ENCODE measurements around the gene MOV10.
"Not testable (repeated sequence)": the region's sequence is repeated elsewhere in the genome, so short reads cannot be mapped to it uniquely, and the experiment has no call there.

The MOV10 gene

GRCh38 chr1:112714313-112715263 lies 40.1 kb downstream of the MOV10 start:
- peak in 1 of 2 donors; percentile 15 for DNase-seq

GRCh38 chr1:112715264-112716053 lies 41.0 kb downstream of the MOV10 start, which contains the start of gene PPM1J:
Gene PPM1J, minus strand, starts transcription at chr1:112715332. Its CDS starts 31 bp downstream, at chr1:112715301.
- DNase-seq = peak; percentile 55 to 77

GRCh38 chr1:112716133-112716720 lies 41.8 kb downstream of the MOV10 start:
- peak; percentile 85 to 89 for DNase-seq

GRCh38 chr1:112717263-112717873 lies 42.9 kb downstream of the MOV10 start:
- no peak for DNase-seq

- DNase-seq = peak; percentile 52 to 75
Measured at GRCh38 chr1:112718691-112719418, 44.4 kb downstream of the MOV10 start.

- no peak for DNase-seq
Measured at GRCh38 chr1:112719706-112720105, 45.2 kb downstream of the MOV10 start.

GRCh38 chr1:112720800-112721199 lies 46.3 kb downstream of the MOV10 start:
- DNase-seq = no peak

- not testable (repeated sequence) for DNase-seq
Measured at GRCh38 chr1:112721294-112721693, 46.8 kb downstream of the MOV10 start.

- DNase-seq = no peak
Measured at GRCh38 chr1:112721966-112722524, 47.6 kb downstream of the MOV10 start.

GRCh38 chr1:112722601-112723510 lies 48.4 kb downstream of the MOV10 start:
- DNase-seq = no peak

GRCh38 chr1:112723511-112723839 lies 49.0 kb downstream of the MOV10 start:
- no peak for DNase-seq

- not testable (repeated sequence) for DNase-seq
Measured at GRCh38 chr1:112724240-112724639, 49.8 kb downstream of the MOV10 start.

GRCh38 chr1:112727716-112728115 lies 53.3 kb downstream of the MOV10 start:
- DNase-seq = no peak

- not testable (repeated sequence) for DNase-seq
Measured at GRCh38 chr1:112728306-112728971, 54.0 kb downstream of the MOV10 start.

GRCh38 chr1:112729011-112729410 lies 54.6 kb downstream of the MOV10 start:
- not testable (repeated sequence) for DNase-seq

- DNase-seq = no peak
Measured at GRCh38 chr1:112729909-112730308, 55.5 kb downstream of the MOV10 start.

- no peak for DNase-seq
Measured at GRCh38 chr1:112731451-112731850, 57.0 kb downstream of the MOV10 start.

- DNase-seq = no peak
Measured at GRCh38 chr1:112735752-112736151, 61.3 kb downstream of the MOV10 start.

GRCh38 chr1:112737573-112737972 lies 63.1 kb downstream of the MOV10 start:
- no peak for DNase-seq

Data from hippocampal formation (tissue), 2 donors.